NT2/D1 (cell line): ENCODE results near the gene ZNF77.
"Not testable (repeated sequence)": the region's sequence is repeated elsewhere in the genome, so short reads cannot be mapped to it uniquely, and the experiment has no call there.

Experiments used
- DNase-seq: peaks from one replicate; pipeline ENCODE4 v3.0.0-alpha.2; 2011; ENCODE audit warnings: low read depth, low spot score
- H3K27me3 ChIP-seq: 2 replicates; pipeline ENCODE4 v1.6.0; 2011; ENCODE audit warnings: mild to moderate bottlenecking; ENCODE audit not compliant: insufficient read length, insufficient read depth
- H3K36me3 ChIP-seq: 2 replicates; pipeline ENCODE4 v1.6.1; 2011; ENCODE audit warnings: mild to moderate bottlenecking, low read length, mixed read lengths; ENCODE audit not compliant: insufficient read depth, insufficient read length
- H3K4me1 ChIP-seq: 2 replicates; pipeline ENCODE4 v1.5.1; 2011; ENCODE audit not compliant: insufficient read depth, insufficient read length
- H3K4me3 ChIP-seq: 2 replicates; pipeline ENCODE4 v1.5.1; 2011; ENCODE audit warnings: low read depth; ENCODE audit not compliant: insufficient read length
- H3K9ac ChIP-seq: 2 replicates; pipeline ENCODE4 v1.6.0; 2011; ENCODE audit warnings: low read depth; ENCODE audit not compliant: insufficient read length
- H3K9me3 ChIP-seq: 2 replicates; pipeline ENCODE4 v1.5.1; 2011; ENCODE audit warnings: mild to moderate bottlenecking, low read length; ENCODE audit not compliant: insufficient read depth
- SUZ12 ChIP-seq: IDR thresholded peaks from 2 replicates; pipeline ENCODE4 v1.6.1; 2011; ENCODE audit not compliant: insufficient read length, insufficient read depth; ENCODE audit errors: extremely low read depth
- YY1 ChIP-seq: IDR thresholded peaks from 2 replicates; pipeline ENCODE4 v1.6.1; 2011; ENCODE audit not compliant: insufficient read length, insufficient read depth
- ZNF274 ChIP-seq: IDR thresholded peaks from 2 replicates; pipeline ENCODE4 v1.6.1; 2011; ENCODE audit warnings: mild to moderate bottlenecking, low read depth, low read length

ZNF77 gene

GRCh38 chr19:2905918-2906519 lies 38.8 kb downstream of the ZNF77 start:
- Histone ChIP-seq H3K27me3 (no peaks in the 10 kb centered on the region), H3K4me3 (no peak overlapping the region), H3K9ac (no peak overlapping the region), H3K4me1 (peaks cover 5% of the 10 kb centered on the region), H3K36me3 (peaks cover 2% of the 10 kb centered on the region), H3K9me3 (no peaks in the 10 kb centered on the region)
- no peak for TF ChIP-seq SUZ12
- TF ChIP-seq YY1, result no peak
- TF ChIP-seq ZNF274, result no peak
- DNase-seq, result no peak

- H3K4me1 ChIP-seq, H3K9me3 ChIP-seq, H3K9ac ChIP-seq, H3K4me3 ChIP-seq, H3K27me3 ChIP-seq, DNase-seq, H3K36me3 ChIP-seq: not testable (repeated sequence)
These were observed 41.4 kb downstream of the ZNF77 start for GRCh38 chr19:2903326-2903725.

GRCh38 chr19:2902590-2903218 lies 42.1 kb downstream of the ZNF77 start:
- Histone ChIP-seq H3K36me3 (peaks cover 2% of the 10 kb centered on the region), H3K27me3 (no peaks in the 10 kb centered on the region), H3K4me3 (no peak overlapping the region), H3K9me3 (no peaks in the 10 kb centered on the region), H3K4me1 (peaks cover 5% of the 10 kb centered on the region), H3K9ac (no peak overlapping the region)
- DNase-seq, result no peak
- TF ChIP-seq SUZ12 (no peak), YY1 (no peak), ZNF274 (no peak)

- H3K9ac ChIP-seq, result peak within 1 kb of the TSS; percentile 82
- no peaks in the 10 kb centered on the region for H3K27me3 ChIP-seq
- DNase-seq, result peak; percentile 99
- TF ChIP-seq ZNF274 (no peak), SUZ12 (no peak)
- peaks cover 15% of the 10 kb centered on the region; the same call in 1 of the 2 replicates for H3K9me3 ChIP-seq
- H3K36me3 ChIP-seq, result peaks cover 2% of the 10 kb centered on the region
- H3K4me3 ChIP-seq, result peak within 1 kb of the TSS; percentile 89
- no peaks in the 10 kb centered on the region for H3K4me1 ChIP-seq
These were observed 44.2 kb downstream of the ZNF77 start, which contains the start of gene ZNF57 for GRCh38 chr19:2900296-2901252. TSS of gene ZNF57 (plus strand) at chr19:2900928. CDS start at chr19:2901046, 118 bp downstream.

- Histone ChIP-seq H3K9ac (no peak overlapping the region), H3K4me3 (no peak overlapping the region), H3K4me1 (no peaks in the 10 kb centered on the region), H3K36me3 (no peaks in the 10 kb centered on the region), H3K9me3 (peaks cover 17% of the 10 kb centered on the region; the same call in 1 of the 2 replicates), H3K27me3 (no peaks in the 10 kb centered on the region)
- TF ChIP-seq ZNF274 (0 out of 2 replicates have a peak, but pooled peaks have one; percentile 27), SUZ12 (no peak)
- no peak for DNase-seq
These were observed 48.1 kb downstream of the ZNF77 start for GRCh38 chr19:2896694-2897093.

- H3K27me3 ChIP-seq, H3K4me1 ChIP-seq, H3K4me3 ChIP-seq, DNase-seq, H3K36me3 ChIP-seq, H3K9ac ChIP-seq, H3K9me3 ChIP-seq: not testable (repeated sequence)
These were observed 54.2 kb downstream of the ZNF77 start for GRCh38 chr19:2890531-2890930.

GRCh38 chr19:2888731-2889224 lies 56.0 kb downstream of the ZNF77 start:
- Histone ChIP-seq H3K36me3 (no peaks in the 10 kb centered on the region), H3K9ac (no peak overlapping the region), H3K4me1 (no peaks in the 10 kb centered on the region), H3K9me3 (peaks cover 5% of the 10 kb centered on the region; the same call in 1 of the 2 replicates), H3K27me3 (no peaks in the 10 kb centered on the region), H3K4me3 (no peak overlapping the region)
- TF ChIP-seq SUZ12, result no peak
- no peak for TF ChIP-seq YY1
- TF ChIP-seq ZNF274, result no peak
- peak; percentile 76 for DNase-seq
